ENCODE data around the gene HOXA11. TPM values are rescaled to one million over a fixed set of nuclear protein-coding genes. Genes with fewer than 3 reads are reported as not detected.

The HOXA11 gene
- total RNA-seq, 1 experiment from 2014 or later: 0.08 TPM

- no peak for DNase-seq (ENCODE audit: low read depth, low spot score)
- in situ Hi-C loops (cut with HindIII; ENCODE audit: low pct_unique_long_range_greater_than_20kb, low sequenced_read_pairs): no loop called here
Observed at GRCh38 chr7:27166531-27167505, 18.2 kb downstream of the HOXA11 start.

DNA sequence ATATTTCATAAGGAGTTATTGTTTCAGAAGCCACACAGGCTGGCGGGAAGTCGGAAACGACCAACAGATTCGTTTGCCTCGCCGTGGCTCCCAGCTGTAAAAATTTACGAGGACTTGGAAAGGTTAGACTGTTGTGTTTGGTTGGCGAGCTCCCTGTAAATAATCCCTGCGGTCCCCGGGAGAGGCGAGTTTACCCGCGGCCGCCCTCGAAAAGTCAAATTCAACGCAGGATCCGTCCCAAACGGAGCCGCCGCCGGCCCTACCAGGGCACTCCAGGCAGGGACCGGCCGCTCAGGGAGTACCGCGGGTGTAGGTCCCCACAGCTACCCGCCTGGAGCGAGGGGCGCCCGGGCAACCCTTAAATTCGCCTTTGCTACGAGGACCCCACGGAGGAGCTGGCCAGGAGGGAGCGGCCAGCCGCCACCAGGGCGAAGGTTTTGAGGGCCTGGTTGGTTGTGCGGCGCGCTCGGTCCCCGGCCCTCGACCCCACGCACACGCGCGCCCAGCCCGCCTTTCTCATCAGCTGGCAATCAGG is 19.0 kb downstream of the HOXA11 start:
- no peak for DNase-seq (ENCODE audit: low read depth, low spot score)
- in situ Hi-C loops (cut with HindIII; ENCODE audit: low pct_unique_long_range_greater_than_20kb, low sequenced_read_pairs): no loop called here

GRCh38 chr7:27165089-27165995 is 19.7 kb downstream of the HOXA11 start, which contains the start of gene HOXA9:
Gene HOXA9 (minus strand): TSS chr7:27165537. CDS start chr7:27165457, 80 bp downstream.
- in situ Hi-C loops (cut with HindIII; ENCODE audit: low pct_unique_long_range_greater_than_20kb, low sequenced_read_pairs): no loop called here
- DNase-seq (ENCODE audit: low read depth, low spot score): no peak

GRCh38 chr7:27164367-27165088 is 20.5 kb downstream of the HOXA11 start:
- in situ Hi-C loops (cut with HindIII; ENCODE audit: low pct_unique_long_range_greater_than_20kb, low sequenced_read_pairs): no loop called here

GRCh38 chr7:27164045-27164366 is 21.0 kb downstream of the HOXA11 start:
- no peak for DNase-seq (ENCODE audit: low read depth, low spot score)

More at GRCh38 chr7:27164367-27165088, 20.5 kb downstream of the HOXA11 start:
- no peak for DNase-seq (ENCODE audit: low read depth, low spot score)

DNA sequence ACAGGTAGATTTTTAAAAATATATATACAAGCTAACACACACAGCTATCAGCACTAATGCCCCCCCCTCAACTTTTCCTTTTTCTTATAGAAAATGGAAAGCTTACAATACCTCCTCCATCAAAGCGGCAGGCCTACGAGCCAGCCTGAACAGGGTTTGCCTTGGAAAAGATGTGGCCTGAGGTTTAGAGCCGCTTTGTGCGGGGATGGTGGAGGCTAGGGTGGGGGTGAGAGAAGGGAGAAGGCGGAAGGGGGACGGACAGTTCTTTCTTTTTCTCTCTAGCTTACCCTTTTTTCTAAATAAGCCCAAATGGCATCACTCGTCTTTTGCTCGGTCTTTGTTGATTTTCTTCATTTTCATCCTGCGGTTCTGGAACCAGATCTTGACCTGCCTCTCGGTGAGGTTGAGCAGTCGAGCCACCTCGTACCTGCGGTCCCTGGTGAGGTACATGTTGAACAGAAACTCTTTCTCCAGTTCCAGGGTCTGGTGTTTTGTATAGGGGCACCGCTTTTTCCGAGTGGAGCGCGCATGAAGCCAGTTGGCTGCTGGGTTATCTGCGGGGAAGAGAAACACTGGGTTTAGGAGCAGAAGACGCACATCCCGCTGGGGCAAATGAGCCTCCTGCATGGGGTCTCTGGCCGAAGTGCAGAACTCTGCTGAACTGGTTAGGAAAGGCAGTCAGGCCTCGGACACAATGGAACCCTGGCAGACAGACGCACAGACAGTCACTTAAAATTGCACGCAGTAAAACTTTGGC is 21.6 kb downstream of the HOXA11 start:
- in situ Hi-C loops (cut with HindIII; ENCODE audit: low pct_unique_long_range_greater_than_20kb, low sequenced_read_pairs): no loop called here

More at GRCh38 chr7:27164045-27164366, 21.0 kb downstream of the HOXA11 start:
- in situ Hi-C loops (cut with HindIII; ENCODE audit: low pct_unique_long_range_greater_than_20kb, low sequenced_read_pairs): no loop called here

DNA sequence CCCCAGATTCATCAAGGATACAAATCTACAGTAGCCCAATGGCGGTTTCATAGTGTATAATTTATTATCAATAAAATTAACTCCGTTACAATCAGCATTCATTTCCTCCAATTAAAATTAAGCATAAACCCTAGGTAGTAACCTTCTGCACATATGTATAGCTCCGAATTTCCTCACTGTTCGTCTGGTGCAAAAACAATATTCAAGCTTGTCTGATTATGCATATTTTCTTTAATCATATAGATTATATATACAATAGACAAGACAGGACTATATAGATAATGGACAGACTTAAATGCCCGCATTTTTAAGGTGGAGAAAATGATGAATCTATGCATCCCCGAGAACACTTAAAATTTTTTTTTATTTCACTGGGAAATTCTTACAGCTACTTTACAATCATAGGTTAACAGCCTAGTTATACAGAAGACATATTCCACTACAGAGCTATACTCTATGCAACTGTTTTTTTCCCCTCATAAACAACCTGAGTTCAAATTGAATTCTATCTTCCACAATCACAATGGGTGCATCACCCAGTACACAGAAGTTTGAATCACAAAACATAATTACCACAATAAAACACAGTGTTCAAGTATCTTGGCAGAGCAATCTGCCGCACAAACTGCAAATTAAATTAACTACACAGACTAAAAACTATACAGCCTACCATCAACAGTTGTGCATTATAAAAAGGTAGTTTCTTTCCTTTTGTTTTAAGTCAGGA is 22.3 kb downstream of the HOXA11 start:
- in situ Hi-C loops (cut with HindIII; ENCODE audit: low pct_unique_long_range_greater_than_20kb, low sequenced_read_pairs): no loop called here
- no peak for DNase-seq (ENCODE audit: low read depth, low spot score)

More for the DNA sequence above, 21.6 kb downstream of the HOXA11 start:
- no peak for DNase-seq (ENCODE audit: low read depth, low spot score)

DNA sequence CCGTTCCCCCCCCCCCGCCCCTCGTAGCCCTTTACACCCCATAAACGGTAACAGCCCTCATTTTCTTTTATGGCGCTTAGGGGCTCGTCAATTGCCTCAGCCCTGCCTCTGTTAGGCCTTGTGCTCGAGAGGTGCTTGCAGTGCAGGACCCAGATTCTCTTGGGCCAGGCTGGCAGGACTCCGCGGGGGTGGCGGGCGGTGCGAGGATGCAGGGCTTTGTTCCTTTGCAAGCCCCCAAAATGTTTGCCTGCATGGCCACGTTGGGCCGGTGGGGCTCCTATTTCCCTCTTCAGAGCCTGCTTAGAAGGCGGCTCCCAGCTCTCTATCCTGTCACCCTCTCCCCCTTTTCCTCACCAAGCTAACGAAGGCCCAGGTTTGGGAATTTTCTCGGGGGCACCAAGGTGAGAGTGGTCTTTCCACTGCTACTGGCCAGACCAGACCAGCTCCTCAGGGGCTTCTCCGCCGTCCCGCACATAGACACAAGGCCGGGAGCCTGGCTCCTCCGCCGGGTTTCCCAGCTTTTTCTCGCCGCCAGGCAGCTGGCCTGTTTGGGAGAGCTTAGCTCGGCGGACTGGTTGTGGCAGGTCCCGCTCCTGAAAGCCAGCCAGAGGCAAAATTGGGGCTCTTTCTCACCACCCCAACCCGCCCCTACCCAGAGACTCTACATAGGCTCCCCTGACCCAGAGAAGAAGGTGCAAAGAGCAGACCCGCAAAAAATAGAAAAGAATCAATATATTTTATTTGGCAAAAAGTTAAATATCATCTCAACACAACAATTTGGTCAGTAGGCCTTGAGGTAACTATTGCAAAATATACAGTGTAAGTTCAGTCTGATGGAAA is 23.1 kb downstream of the HOXA11 start:
- no peak for DNase-seq (ENCODE audit: low read depth, low spot score)
- in situ Hi-C loops (cut with HindIII; ENCODE audit: low pct_unique_long_range_greater_than_20kb, low sequenced_read_pairs): no loop called here

DNA sequence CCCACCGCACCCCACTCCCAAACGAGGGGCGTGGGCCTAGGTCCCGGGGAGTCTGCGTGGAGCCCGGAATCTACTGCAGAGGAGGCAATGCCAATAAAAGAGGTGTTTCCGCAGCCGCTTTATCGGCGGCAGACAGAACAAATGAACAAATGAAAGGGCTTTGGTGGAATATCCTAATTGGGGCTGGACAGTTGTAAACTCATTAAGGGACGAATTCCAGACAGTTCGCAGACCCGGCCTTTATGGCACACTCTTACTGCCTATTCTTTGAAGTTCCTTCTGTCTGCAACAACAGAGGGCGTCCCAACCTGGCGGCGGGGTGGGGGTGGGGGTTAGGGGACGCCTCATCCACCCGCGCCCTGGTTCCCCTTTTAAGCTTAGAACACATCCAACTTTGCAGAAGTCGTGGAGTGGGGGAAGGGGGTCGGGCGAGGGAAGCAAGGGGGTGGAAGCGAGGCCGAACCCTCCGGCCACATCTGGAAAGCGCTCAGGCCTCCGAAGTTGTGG is 23.8 kb downstream of the HOXA11 start:
- in situ Hi-C loops (cut with HindIII; ENCODE audit: low pct_unique_long_range_greater_than_20kb, low sequenced_read_pairs): no loop called here
- DNase-seq (ENCODE audit: low read depth, low spot score): no peak

- peak; percentile 85 for DNase-seq (ENCODE audit: low read depth, low spot score)
- in situ Hi-C loops (cut with HindIII; ENCODE audit: low pct_unique_long_range_greater_than_20kb, low sequenced_read_pairs): no loop called here
Observed at GRCh38 chr7:27160546-27161213, 24.4 kb downstream of the HOXA11 start.

DNA sequence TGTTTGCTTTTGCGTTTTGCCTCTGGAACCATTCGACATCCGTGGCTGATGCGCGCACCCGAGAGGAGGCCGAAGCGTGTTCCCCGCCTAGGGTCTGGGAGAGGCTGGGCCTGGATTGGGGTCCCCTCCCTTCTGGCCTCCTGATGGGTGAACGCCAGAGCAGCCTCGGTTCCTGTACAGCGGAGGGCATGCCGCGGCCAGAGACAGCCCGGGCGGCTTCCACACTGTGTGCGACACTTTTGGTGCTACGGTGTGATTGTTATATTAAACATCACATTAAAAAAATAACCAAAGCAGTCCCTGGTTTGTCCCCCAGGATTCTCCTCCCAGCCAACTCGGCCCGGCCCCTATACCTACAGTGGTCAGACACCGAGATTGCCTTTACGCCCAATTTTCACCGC is 24.9 kb downstream of the HOXA11 start:
- in situ Hi-C loops (cut with HindIII; ENCODE audit: low pct_unique_long_range_greater_than_20kb, low sequenced_read_pairs): no loop called here

DNA sequence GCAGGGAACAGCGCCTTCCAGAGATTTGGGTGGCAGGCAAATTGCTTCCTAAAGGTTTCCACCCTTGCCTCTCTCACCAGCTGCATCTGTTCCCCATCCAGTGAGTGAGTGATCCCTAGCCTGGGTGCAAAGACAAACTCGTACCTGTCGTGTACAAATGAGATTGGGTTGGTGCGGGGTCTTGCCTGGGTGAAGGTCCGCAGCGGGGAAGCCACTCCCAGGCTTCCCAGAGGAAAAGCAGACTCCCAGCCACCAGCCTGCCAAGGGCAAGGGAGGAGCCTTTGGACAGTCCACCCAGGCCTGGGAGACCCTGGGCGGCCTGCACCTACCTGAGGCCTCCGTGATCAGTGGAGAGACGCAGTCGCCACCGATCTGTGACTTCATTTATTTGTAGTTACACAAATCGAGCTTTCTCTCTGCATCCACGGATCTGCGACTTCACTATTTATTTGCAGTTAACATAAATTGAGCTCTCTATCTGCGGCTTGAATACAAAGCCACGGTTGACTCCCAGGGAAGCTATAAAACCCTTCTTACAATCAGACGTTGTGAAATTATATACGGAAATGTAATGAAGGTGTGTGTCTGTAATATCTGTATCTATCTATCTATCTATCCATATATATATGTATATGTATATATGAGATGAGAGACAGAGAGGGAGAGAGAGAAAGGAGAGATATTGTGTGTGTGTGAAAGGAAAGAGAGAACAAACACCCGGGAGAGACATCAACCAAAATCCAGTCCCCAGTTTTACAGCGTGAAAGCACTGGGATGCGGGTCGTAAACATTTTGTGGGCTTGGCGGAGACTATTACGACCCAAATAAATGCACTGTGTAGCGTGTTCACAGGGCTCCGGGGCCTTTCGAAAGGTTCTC is 25.5 kb downstream of the HOXA11 start:
- no peak for DNase-seq (ENCODE audit: low read depth, low spot score)
- in situ Hi-C loops (cut with HindIII; ENCODE audit: low pct_unique_long_range_greater_than_20kb, low sequenced_read_pairs): no loop called here

More for the DNA sequence above, 24.9 kb downstream of the HOXA11 start:
- no peak for DNase-seq (ENCODE audit: low read depth, low spot score)

- in situ Hi-C loops (cut with HindIII; ENCODE audit: low pct_unique_long_range_greater_than_20kb, low sequenced_read_pairs): no loop called here
- DNase-seq (ENCODE audit: low read depth, low spot score): no peak
Observed at GRCh38 chr7:27158436-27159265, 26.4 kb downstream of the HOXA11 start.
